WTC11 (cell line): ENCODE data around the gene ZNF14. TPM values are rescaled to one million over a fixed set of nuclear protein-coding genes. Genes with fewer than 3 reads are reported as not detected.

Experiments
- ATAC-seq: fragments of 200-7000 bp; cut with Tn5 transposase; 2 replicates; pipeline ENCODE4 v1.10.0; 2021; ENCODE audit warnings: mild to moderate bottlenecking, moderate library complexity
- CTCF ChIA-PET: fragments of 300-600 bp; sonication (Branson Sonifier 250); formaldehyde crosslinking; loops from one replicate; lab custom pipeline; 2021; ENCODE audit warnings: antibody characterized with exemption; lab: Charles Lee
- POLR2A ChIA-PET: fragments of 350-600 bp; sonication (Branson Sonifier 250); formaldehyde crosslinking; loops from one replicate; lab custom pipeline; 2021; ENCODE audit warnings: antibody characterized with exemption; lab: Charles Lee
- DNase-seq: peaks from one replicate; pipeline ENCODE4 v3.0.0; 2021; ENCODE audit warnings: low spot score
- H3K27ac Mint-ChIP-seq: 2 replicates; pipeline ENCODE4 v1.8.0; 2021; ENCODE audit warnings: mixed read lengths
- H3K27me3 Mint-ChIP-seq: 2 replicates; pipeline ENCODE4 v1.8.0; 2021; ENCODE audit warnings: low read depth, mild to moderate bottlenecking, moderate library complexity, mixed read lengths
- H3K36me3 Mint-ChIP-seq: 2 replicates; pipeline ENCODE4 v1.8.0; 2021; ENCODE audit warnings: mixed read lengths
- H3K4me1 Mint-ChIP-seq: 2 replicates; pipeline ENCODE4 v1.8.0; 2022; ENCODE audit warnings: mixed read lengths
- H3K4me3 Mint-ChIP-seq: 2 replicates; pipeline ENCODE4 v1.8.0; 2021; ENCODE audit warnings: mild to moderate bottlenecking, moderate library complexity, mixed read lengths
- H3K9me3 Mint-ChIP-seq: 2 replicates; pipeline ENCODE4 v1.8.0; 2021; ENCODE audit warnings: mixed read lengths
- ARID4B ChIP-seq: sonication (generic); formaldehyde crosslinking; IDR thresholded peaks from 2 replicates; pipeline ENCODE4 v1.8.0; 2023; ENCODE audit warnings: missing genetic modification reagents, mild to moderate bottlenecking, borderline replicate concordance
- CBFB ChIP-seq: sonication (generic); formaldehyde crosslinking; IDR thresholded peaks from 2 replicates; pipeline ENCODE4 v1.8.1; 2022; ENCODE audit warnings: mild to moderate bottlenecking, low read depth, missing genetic modification reagents
- E2F5 ChIP-seq: sonication (generic); formaldehyde crosslinking; IDR thresholded peaks from 2 replicates; pipeline ENCODE4 v1.8.1; 2022; ENCODE audit warnings: mild to moderate bottlenecking, moderate library complexity, missing genetic modification reagents
- ETV6 ChIP-seq: sonication (generic); formaldehyde crosslinking; IDR thresholded peaks from 2 replicates; pipeline ENCODE4 v1.8.1; 2022; ENCODE audit warnings: mild to moderate bottlenecking, missing genetic modification reagents
- FOXP4 ChIP-seq: sonication (generic); formaldehyde crosslinking; IDR thresholded peaks from 2 replicates; pipeline ENCODE4 v1.8.0; 2022; ENCODE audit warnings: mild to moderate bottlenecking, missing genetic modification reagents
- GABPB1 ChIP-seq: sonication (generic); formaldehyde crosslinking; IDR thresholded peaks from 2 replicates; pipeline ENCODE4 v1.8.1; 2023; ENCODE audit warnings: mild to moderate bottlenecking, missing genetic modification reagents
- IRF1 ChIP-seq: sonication (generic); formaldehyde crosslinking; IDR thresholded peaks from 2 replicates; pipeline ENCODE4 v1.8.0; 2023; ENCODE audit warnings: missing genetic modification reagents
- MAX ChIP-seq: sonication (generic); formaldehyde crosslinking; IDR thresholded peaks from 2 replicates; pipeline ENCODE4 v1.8.0; 2022; ENCODE audit warnings: mild to moderate bottlenecking, missing genetic modification reagents
- MLX ChIP-seq: sonication (generic); formaldehyde crosslinking; IDR thresholded peaks from 2 replicates; pipeline ENCODE4 v1.8.1; 2023; ENCODE audit warnings: mild to moderate bottlenecking, missing genetic modification reagents, moderate library complexity
- SP1 ChIP-seq: sonication (generic); formaldehyde crosslinking; conservative IDR thresholded peaks from 2 replicates; pipeline ENCODE4 v1.8.1; 2022; ENCODE audit warnings: missing genetic modification reagents
- TEAD1 ChIP-seq: sonication (generic); formaldehyde crosslinking; IDR thresholded peaks from 2 replicates; pipeline ENCODE4 v1.8.0; 2022; ENCODE audit warnings: mild to moderate bottlenecking, missing genetic modification reagents
- USF1 ChIP-seq: sonication (generic); formaldehyde crosslinking; IDR thresholded peaks from 2 replicates; pipeline ENCODE4 v1.8.0; 2022; ENCODE audit warnings: mild to moderate bottlenecking, missing genetic modification reagents
- USF2 ChIP-seq: sonication (generic); formaldehyde crosslinking; IDR thresholded peaks from 2 replicates; pipeline ENCODE4 v1.8.1; 2023; ENCODE audit warnings: mild to moderate bottlenecking, missing genetic modification reagents, moderate library complexity
- ZNF121 ChIP-seq: sonication (generic); formaldehyde crosslinking; IDR thresholded peaks from 2 replicates; pipeline ENCODE4 v1.8.0; 2023; ENCODE audit warnings: missing genetic modification reagents
- ZNF138 ChIP-seq: sonication (generic); formaldehyde crosslinking; conservative IDR thresholded peaks from 2 replicates; pipeline ENCODE4 v1.8.1; 2022; ENCODE audit warnings: mild to moderate bottlenecking, moderate library complexity, missing genetic modification reagents
- ZNF232 ChIP-seq: sonication (generic); formaldehyde crosslinking; IDR thresholded peaks from 2 replicates; pipeline ENCODE4 v1.8.0; 2022; ENCODE audit warnings: mild to moderate bottlenecking, missing genetic modification reagents
- ZNF425 ChIP-seq: fragments of 250-450 bp; sonication (Bioruptor Pico); conservative IDR thresholded peaks from 2 replicates; pipeline ENCODE4 v1.9.0; 2021; ENCODE audit warnings: mild to moderate bottlenecking
- total RNA-seq: library from RNA; stranded (reverse); gene quantifications from 3 replicates; pipeline ENCODE4 v1.2.3, GENCODE V29; 2021

Gene ZNF14
- total RNA-seq, 1 experiment from 2014 or later: 5.7 TPM

GRCh38 chr19:19776206-19777008 lies 43.5 kb upstream of the ZNF14 start:
- H3K4me1 Mint-ChIP-seq: peaks cover 25% of the 10 kb centered on the region
- H3K27ac Mint-ChIP-seq: peak overlapping the region; percentile 95
- peaks cover 15% of the 10 kb centered on the region for H3K36me3 Mint-ChIP-seq
- no peaks in the 10 kb centered on the region for H3K27me3 Mint-ChIP-seq
- POLR2A ChIA-PET: interaction anchor here (0.6 to 2.5 kb wide), 15 partner anchors 13 to 180 kb away, joined by 3 to 22 read pairs (median 6); partner anchors contain the start of genes ZNF14, ZNF253, ZNF506 and ZNF93
- ATAC-seq (peak; percentile 96), DNase-seq (peak; percentile 99)
- CTCF ChIA-PET: interaction anchor here (0.6 to 1.8 kb wide), 14 partner anchors 10 to 224 kb away, joined by 3 to 12 read pairs (median 6); partner anchors contain the start of genes ZNF101, ZNF14 and ZNF506
- peak overlapping the region; percentile 98 for H3K4me3 Mint-ChIP-seq
- TF ChIP-seq ZNF138 (CRISPR knock-in tag): no peak
- peak; percentile 72; the same call in 1 of the 2 replicates for TF ChIP-seq E2F5
- no peak for TF ChIP-seq ZNF425
- no peak for TF ChIP-seq MLX (CRISPR knock-in tag)
- TF ChIP-seq SP1 (CRISPR knock-in tag): peak; percentile 98
- peak; percentile 88 for TF ChIP-seq FOXP4 (CRISPR knock-in tag)
- TF ChIP-seq ARID4B (CRISPR knock-in tag): peak; percentile 13; the same call in 1 of the 2 replicates
- peak; percentile 31; the same call in 1 of the 2 replicates for TF ChIP-seq USF2 (CRISPR knock-in tag)
- peak; percentile 66; the same call in 1 of the 2 replicates for TF ChIP-seq ETV6
- TF ChIP-seq IRF1 (CRISPR knock-in tag): 0 out of 2 replicates have a peak, but pooled peaks have one; percentile 17
- TF ChIP-seq ZNF232 (CRISPR knock-in tag): no peak
- TF ChIP-seq TEAD1 (CRISPR knock-in tag): peak; percentile 72
- peak; percentile 47 for TF ChIP-seq GABPB1
- TF ChIP-seq MAX (CRISPR knock-in tag): peak; percentile 74; the same call in 1 of the 2 replicates
- 0 out of 2 replicates have a peak, but pooled peaks have one; percentile 26 for TF ChIP-seq USF1
- TF ChIP-seq ZNF121 (CRISPR knock-in tag): 0 out of 2 replicates have a peak, but pooled peaks have one; percentile 36
- peak; percentile 66; the same call in 1 of the 2 replicates for TF ChIP-seq CBFB (CRISPR knock-in tag)
- no peaks in the 10 kb centered on the region for H3K9me3 Mint-ChIP-seq
